Right renal pelvis (tissue), 4 donors: ENCODE data around the gene GAS2. TPM values are rescaled to one million over a fixed set of nuclear protein-coding genes. Genes with fewer than 3 reads are reported as not detected.

Source experiments
- DNase-seq, 4 donors: peaks; one replicate each; pipeline ENCODE4 v3.0.0-alpha.2; 2013; ENCODE audit warnings: low read depth in 4 of 4, low spot score in 3 of 4, missing footprints in 1 of 4
- polyA plus RNA-seq, 4 donors: library from polyadenylated mRNA; unstranded; fragments of 120-200 nt; gene quantifications; one replicate each; pipeline ENCODE4 v1.2.1, GENCODE V29; 2013; ENCODE audit not compliant: insufficient read length in 4 of 4

Gene GAS2
- polyA plus RNA-seq, 4 donors: 10.4 to 15.7 (median 11.0) TPM

DNA sequence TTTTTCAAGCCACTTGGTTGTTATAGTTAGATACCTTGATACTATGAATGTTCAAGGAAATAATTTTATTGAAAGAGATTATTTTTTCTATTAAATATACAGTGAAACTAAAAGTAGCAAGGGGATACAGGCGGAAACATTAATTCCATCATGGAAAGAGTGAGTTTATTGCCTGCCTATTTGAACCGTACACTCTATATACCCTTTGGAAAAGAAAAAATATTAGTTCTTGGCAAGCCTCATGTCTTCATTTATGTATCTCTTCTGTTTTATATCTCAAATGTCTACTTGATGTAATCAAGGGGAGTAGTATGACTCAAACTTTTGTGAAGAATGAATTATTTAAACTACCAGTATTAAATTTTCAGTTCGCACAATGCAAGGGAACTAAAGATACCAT is 54.0 kb downstream of the GAS2 start:
- DNase-seq: no peak

DNA sequence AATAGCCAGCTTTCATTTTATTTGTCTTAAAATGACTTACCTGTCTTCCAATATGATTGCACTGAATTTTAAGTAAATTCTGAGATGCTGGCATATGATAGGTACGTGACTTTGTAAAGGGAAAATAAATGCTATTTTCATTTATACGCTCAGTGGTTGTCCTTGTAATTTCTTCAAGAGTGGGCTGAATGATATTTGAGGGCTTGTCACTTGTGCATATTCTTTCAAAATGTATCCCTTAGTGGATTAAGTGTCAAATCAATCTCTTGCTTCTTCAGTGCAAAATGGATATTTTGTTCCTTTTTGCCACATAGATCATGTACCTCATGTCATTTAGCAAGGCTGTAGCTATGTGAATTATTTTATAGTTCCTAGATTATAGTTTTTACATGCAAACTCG is 56.9 kb downstream of the GAS2 start:
- DNase-seq: no peak

- no peak for DNase-seq
Measured at GRCh38 chr11:22725079-22725478, 58.7 kb downstream of the GAS2 start.

GRCh38 chr11:22728600-22729389 is 62.4 kb downstream of the GAS2 start:
- no peak for DNase-seq

DNA sequence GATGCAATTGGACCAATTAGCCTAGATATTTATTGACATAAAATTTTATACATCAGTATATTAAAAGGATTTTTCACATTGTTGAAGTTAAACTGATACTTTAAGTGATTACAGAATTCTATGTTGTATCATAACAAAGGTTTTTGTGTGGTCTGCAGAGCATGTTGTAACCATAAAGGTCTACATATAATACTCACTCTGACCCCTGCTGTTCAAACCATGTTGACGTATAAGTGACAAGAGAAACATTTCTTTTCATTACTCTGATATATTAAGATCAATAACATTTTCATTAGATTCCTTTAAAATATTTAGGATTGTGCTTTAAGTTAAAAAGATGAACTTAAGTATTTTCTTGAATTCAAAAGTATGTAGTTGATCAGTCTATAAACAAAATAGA is 63.9 kb downstream of the GAS2 start:
- no peak for DNase-seq

- DNase-seq: no peak
Measured at GRCh38 chr11:22732588-22732987, 66.2 kb downstream of the GAS2 start.

DNA sequence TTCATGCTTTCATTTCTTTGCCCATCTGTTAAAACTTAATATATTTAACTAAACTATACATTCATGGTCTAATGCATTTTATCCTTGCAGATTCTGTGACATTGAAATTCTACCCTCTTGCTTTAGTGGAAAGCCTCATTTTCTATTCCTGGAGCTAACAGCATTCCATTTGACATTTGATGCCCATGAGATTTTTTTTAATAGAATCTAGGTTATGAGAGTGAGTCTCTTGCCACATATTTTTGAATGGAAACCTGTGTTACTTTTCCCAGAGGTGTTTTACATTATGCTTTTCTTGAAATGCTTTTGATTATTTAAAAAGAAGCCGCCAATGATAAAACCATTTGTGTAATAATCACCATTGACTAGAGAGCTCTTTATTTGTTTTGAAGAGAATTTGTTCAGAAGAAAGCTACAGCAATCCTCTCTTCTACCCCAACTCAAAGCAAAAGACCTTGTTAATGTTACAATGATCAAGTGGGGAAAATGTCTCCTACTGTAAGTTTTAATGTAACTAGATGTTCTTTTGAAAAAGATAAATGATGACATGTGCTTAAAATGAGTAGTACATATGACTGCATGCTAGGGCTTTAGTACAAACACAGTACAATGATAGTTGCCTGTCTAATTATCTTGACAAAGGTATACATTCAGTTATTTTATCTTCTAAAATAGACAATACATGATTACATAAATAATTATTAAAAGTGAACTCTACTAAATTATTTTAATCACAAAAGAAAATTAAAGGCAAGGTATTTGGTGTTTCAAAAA is 67.3 kb downstream of the GAS2 start:
- DNase-seq: no peak

- DNase-seq: no peak
Measured at GRCh38 chr11:22734628-22735345, 68.4 kb downstream of the GAS2 start.

- DNase-seq: no peak
Measured at GRCh38 chr11:22742157-22742613, 75.8 kb downstream of the GAS2 start.

DNA sequence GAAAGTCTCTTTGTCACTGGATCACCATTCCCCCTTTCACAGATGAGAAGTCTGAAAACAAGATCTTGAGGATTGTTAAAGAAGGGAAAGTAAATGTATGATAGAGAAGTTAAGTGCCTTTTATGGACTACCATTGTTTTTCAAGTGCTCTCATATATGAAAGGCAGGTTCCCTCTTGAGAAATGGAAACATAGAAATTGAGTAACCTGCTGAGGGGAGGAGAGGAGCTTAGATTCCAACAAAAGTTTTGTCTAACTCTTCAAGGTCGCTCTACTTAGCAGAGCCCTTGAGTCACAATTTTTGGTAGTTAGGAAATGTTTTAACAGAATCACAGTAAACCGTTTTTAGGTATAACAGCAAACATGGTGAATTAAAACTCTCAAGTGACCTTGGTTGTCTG is 83.1 kb downstream of the GAS2 start:
- DNase-seq: no peak

- DNase-seq: no peak
Measured at GRCh38 chr11:22752908-22753310, 86.5 kb downstream of the GAS2 start.

DNA sequence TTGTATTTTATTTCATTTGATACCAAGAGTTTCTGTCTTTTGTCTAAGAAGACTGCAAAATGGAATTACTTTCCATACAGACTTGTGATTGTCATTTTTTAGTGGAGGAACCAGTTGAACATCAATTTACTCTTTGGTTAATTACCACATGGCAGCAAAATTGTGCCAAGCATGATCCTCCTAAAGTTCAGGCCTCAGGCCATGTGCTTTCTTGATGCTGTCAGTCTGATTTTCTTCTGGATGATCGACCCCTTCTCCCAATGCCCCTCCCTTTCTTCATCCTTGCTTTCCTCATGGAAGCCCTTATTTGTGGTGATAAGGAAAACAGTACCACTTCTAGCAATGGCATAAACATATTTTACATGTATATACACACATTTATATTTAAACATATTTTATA is 87.0 kb downstream of the GAS2 start:
- no peak for DNase-seq

DNA sequence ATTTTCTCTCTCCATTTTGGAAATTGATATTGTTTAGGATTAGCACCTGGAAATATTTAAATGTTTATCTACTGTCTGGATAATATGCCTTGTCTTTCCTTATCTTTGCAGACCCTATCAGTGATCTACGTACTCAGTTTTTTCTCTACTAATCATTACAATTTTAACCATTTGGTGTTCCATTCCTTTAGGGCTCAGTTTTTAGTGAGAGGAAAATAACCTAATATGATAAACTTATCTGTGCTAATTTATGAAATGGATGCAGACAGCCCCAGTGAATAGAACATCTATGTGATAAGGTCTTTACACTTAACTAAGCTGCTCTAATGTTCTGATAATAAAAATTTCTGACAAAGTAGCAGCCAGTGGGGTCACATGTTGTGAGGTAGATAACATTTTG is 94.7 kb downstream of the GAS2 start:
- DNase-seq: no peak

DNA sequence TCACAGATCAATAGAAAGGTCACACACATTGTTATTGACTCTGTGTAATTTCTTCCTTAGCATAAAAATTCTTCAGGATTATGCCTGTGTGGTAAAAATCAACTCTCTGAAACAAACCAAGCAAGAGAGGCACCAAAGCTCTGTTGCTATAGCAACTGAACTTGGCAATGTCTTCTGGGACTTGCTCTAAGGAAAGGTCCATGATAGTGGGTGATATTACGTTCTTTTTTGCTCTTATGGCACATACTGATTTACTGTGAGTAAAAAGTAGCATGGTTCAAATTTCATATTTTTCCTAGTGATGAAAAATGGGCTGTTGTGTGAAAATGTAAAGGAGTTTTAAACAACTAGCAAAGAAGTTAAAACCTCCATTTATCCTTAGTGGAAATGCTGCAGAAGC is 96.8 kb downstream of the GAS2 start:
- no peak for DNase-seq

GRCh38 chr11:22764735-22765134 is 98.3 kb downstream of the GAS2 start:
- DNase-seq: no peak

GRCh38 chr11:22768281-22768680 is 101.9 kb downstream of the GAS2 start:
- DNase-seq: no peak

DNA sequence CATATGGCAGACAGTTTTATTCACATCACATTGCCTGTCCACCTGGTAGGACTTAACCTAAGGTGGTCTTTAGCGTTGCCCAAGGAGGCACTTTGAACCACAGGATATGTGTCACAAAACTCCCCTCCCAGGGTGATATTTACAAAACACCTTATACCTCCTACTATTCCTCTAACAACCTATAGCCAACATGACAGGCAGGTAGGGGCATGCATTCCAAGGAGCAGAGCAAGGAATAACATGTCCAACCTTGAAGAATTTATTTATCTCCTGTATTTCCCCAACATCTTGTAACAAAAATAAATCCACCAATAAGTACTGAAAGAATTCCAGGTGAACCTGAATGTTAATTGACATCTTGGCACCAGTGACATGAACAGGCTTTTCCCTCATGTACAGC is 102.7 kb downstream of the GAS2 start:
- no peak for DNase-seq

- DNase-seq: no peak
Measured at GRCh38 chr11:22774716-22775115, 108.3 kb downstream of the GAS2 start.

GRCh38 chr11:22775248-22775647 is 108.8 kb downstream of the GAS2 start:
- DNase-seq: no peak

DNA sequence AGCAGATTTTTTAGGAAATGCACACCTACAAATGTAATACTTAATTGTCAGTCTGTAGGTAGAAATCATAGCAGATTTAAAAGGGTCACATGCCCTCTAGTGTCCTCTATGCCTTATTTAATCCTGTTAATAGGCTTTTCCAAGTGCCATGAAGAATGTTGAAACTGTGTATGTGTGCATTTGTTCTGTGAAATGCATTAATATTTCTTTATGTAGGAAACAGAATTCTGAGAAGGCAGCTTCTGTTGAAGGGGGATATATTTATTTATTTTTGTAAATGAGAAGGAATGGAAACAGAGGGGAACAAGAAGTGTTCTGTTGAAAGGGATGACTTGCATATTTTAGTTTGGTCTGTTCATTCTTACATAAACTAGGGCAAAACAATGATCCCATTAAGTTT is 112.2 kb downstream of the GAS2 start:
- no peak for DNase-seq

- DNase-seq: no peak
Measured at GRCh38 chr11:22779850-22780249, 113.4 kb downstream of the GAS2 start.
